EL (cell line): ENCODE results near the gene DLL4.
"Not testable (repeated sequence)": the region's sequence is repeated elsewhere in the genome, so short reads cannot be mapped to it uniquely, and the experiment has no call there.

ENCODE experiments used
- DNase-seq: peaks from one replicate; pipeline ENCODE4 v3.0.0-alpha.2; 2016

DLL4 gene

DNA sequence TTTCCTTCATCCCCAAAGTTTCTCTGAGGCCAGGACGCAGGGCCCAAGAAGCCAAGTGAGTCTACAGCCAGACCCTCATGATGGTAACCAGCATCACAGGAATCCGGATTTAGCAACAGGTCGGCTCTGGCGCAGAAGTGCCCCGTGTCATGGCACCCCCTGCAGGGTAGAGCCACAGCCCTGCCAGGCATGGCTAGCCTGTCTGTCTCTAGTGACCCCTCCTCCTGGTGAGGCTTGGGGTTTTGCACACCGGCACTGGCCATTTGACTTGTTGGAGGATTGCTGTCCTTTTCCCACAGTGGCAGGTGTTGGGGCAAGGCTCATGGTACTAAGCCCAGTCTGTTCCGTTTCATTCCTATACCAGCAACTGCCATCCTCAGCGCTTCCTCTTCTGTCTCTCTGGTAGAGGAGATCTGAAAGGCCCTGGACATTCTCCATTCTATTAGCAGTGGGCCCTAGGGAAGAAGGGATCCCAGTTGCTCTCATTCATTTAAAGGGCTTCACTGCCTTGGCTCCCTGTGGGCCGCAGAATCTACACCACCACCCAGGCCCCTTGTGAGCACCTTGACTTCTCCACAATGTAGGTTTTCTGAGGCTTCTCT lies 14.7 kb downstream of the DLL4 start:
- DNase-seq, result no peak

DNA sequence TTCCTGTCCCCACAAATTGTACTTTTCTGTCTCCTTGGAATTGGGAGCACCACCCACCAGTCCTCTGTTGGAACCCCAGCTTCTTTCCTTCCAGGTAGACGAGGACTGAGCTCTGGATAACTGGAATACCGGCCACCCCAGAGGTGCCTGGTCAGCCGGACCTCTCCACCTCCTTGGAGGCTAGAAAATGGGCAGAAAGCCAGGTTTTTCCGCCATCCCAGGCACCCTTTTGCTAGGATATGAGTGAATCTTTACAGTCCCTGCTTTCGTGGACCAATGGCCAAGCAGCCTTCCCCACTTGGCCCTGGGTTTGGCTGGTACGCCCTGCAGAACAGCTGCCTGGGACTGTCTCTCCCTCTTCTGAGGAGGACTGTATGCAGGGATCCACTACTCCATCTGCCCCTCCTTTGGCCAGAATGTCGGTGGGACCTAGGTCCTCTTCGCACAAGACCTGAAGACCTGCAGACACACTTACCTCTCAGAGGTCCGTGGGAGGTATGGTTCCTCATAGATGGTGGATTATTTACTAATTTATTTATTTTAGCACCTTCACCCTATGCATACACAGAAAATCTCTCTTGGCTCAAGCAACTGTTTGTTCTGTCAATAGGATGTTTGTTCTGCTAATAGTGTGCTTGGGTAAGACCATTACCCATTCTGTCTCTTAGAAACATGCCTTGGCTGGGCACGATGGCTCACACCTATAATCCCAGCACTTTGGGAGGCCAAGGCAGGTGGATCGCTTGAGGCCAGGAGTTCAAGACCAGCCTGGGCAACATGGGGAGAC lies 15.6 kb downstream of the DLL4 start:
- DNase-seq, result no peak

DNA sequence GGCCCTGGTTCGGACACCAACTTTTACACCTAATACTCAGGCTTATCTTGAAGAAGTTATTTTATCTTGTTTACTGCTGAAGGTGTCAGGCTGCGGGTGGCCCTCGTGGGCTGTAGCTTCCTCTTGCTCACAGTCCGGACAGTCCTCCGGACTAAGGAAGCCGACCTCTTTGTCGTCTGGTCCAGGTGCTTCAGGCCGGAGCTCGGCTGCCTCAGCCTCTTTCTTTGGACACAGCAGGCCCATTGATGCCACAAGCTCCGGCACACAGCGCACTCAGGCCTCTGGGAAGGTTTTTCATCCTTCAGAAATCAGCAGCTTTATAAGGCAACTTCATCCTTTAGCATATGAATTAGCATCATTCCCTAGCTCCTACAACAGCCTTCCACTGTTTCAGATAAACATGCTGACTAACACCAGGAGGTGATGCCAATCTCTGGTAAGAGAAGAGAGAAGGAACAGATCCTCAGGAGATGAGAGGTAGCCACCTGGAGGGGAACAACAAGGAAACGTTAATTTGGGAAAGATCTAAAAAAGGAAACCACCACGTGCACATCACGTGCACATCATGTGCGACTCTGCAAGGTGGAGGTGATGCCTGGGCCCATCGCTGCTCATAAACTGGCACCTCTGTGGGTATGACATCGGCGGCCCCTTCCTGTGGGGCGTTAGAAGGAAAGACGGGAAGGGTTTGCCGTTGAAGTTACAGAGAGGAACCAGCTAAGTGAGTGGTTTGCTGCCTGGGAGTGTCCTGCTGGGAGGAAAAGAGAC lies 19.8 kb downstream of the DLL4 start:
- DNase-seq, result no peak

DNA sequence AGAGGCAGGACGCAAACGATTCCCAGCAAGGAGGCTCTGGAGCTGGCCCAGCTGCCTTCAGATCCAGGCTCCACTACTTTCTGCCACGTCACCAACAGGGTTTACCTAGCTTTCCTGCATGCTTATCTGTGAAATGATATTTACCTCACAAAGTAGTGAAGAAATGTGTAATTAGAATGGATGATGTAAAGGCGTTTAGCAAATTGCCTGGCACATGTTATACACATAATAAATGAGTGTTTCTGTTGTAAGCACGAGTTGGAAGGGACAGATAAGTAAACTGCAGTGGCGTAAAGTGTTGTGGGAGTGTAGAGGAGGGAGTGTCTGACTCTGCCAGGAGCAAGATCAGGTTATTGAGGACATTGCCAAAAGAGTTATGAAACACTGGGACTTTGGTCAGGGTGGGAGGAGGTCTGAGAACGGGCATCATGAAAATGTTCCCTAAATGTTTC lies 20.6 kb downstream of the DLL4 start:
- DNase-seq, result no peak

DNA sequence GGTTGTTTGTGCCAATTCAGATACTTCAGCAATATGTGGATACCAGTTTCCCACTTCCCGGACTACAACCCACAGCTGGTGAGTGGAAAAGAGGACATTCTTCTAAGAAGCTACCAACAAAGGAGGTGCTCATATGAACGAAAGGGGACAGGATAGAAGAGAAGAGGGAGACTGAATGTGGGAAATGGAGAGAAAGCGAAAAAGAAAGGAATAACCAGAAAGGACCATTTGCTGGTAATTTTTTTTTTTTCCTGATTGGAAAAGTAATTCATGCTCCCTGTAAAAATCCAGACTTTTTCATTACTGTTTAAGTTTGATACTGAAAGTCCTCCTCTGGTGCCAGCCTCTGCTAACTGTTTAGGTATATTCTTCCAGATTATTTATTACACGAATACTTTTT lies 22.6 kb downstream of the DLL4 start:
- no peak for DNase-seq

DNA sequence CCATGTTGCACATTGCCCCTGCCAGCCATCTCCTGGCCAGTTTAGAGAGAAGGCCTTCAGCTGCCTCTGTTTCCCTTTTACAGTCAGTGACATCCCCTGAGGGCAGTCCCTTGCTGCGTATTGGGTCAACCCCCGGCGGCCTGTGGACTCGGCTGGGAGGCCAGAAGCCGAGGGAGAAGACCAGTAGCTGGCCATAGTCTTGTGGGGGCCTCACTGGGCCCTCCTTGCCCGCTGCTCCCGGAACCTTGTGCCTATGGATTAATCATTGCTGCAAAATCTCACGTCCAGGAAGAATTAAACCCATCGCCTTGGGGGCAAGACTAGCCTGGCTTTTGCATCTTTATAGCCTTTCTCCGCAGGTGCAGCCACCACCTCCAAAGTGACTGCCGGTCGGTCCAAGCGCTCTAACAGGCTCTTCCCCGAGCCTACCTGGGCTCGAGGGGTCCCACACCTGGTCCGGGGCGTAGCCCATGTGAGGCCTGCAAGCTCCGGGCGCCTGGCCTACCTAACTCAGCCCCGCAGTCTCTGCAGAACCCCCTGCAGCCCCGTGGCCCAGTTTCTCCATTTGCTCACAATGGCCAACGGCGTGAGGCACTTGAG lies 23.3 kb downstream of the DLL4 start:
- DNase-seq, result no peak

- peak; percentile 98 for DNase-seq
These were observed 24.0 kb downstream of the DLL4 start, which contains the start of gene CHAC1 for GRCh38 chr15:40952901-40953712. CHAC1 (plus strand) TSS chr15:40953471; CDS start chr15:40953584, 113 bp downstream.

DNA sequence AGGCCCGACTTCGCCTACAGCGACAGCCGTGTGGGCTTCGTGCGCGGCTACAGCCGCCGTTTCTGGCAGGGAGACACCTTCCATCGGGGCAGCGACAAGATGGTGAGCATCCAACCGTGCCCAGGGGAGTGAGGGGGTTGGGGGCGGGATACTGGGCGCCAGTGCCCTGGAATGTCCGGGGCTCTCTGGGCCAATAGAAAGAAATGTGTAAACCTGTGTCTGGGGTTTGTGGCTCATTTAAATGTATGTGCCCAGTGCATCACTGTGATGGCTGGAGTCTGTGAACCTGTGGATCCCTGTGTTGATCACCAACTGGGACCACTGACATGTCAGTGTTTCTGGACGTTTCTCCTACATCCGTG lies 24.6 kb downstream of the DLL4 start:
- DNase-seq, result no peak

- DNase-seq, result not testable (repeated sequence)
These were observed 25.2 kb downstream of the DLL4 start for GRCh38 chr15:40954158-40954848.

DNA sequence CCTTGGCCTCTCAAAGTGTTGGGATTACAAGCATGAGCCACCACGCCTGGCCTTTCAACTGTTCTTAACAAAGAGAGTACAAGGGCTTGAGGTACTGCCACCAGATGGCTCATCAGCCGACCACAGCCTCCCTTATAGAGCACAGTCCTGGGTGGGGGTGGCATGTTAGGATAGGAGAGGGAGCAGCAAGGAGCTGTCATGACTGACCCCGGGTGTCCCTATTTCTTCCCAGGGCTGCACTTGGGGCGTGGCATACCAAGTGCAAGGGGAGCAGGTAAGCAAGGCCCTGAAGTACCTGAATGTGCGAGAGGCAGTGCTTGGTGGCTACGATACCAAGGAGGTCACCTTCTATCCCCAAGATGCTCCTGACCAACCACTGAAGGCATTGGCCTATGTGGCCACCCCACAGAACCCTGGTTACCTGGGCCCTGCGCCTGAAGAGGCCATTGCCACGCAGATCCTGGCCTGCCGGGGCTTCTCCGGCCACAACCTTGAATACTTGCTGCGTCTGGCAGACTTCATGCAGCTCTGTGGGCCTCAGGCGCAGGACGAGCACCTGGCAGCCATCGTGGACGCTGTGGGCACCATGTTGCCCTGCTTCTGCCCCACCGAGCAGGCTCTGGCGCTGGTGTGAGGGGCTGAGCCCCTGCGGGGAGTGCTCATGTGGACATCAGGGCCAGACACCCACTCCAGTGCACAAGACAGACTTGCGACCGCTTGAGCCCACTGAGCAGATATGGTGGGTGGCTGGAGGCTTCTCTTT lies 26.2 kb downstream of the DLL4 start:
- no peak for DNase-seq

DNA sequence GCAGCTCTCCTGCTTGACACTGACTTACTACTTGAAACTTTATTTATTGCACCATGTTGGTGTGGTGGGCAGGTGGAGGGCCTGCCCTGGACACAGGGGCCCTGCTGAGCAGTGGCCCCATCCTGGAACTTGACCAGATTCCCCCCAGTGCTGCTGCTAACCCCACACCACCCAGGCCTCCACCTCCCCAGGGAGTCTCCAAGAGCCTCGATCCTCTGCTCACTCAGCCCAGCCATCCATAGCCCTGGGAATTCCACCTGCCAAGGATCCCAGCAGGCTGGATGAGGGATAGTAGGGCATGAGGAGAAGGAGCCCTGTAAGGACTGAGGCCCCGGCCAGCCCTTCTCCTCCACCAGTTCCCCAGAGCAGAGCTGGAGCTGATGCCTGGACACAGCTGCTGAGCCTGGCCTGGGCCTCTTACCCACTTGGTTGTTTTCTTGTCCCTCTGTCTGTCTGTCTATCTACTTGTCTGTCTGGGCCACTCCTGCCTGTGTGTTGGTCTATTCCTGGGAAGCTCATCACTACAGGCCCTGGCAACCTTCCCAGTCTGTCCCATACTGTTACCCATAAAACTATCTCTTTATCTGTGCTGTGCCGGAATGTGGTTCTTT lies 26.9 kb downstream of the DLL4 start:
- peak; percentile 48 for DNase-seq

DNA sequence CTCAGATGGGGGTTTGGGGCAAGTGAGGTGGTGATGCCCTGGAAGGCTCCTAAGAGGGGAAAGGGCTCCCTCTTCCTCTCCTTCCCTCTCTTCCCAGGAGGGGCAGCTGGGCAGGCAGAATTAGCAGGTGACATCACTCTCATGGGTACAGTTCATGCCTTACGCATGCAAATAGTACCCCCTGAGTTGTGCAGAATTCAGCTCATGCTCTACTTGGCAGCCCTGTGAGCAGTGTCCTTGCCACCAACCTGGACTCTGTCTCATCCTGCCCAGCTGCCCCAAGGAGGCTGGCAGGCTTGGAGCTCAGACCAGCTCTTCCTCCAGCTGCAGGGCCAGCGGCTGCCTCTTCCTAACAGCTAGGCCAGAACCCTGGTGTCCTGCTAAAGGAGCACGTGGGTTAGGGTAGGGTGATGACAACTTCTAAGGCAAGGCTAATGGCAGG lies 27.4 kb downstream of the DLL4 start:
- no peak for DNase-seq

DNA sequence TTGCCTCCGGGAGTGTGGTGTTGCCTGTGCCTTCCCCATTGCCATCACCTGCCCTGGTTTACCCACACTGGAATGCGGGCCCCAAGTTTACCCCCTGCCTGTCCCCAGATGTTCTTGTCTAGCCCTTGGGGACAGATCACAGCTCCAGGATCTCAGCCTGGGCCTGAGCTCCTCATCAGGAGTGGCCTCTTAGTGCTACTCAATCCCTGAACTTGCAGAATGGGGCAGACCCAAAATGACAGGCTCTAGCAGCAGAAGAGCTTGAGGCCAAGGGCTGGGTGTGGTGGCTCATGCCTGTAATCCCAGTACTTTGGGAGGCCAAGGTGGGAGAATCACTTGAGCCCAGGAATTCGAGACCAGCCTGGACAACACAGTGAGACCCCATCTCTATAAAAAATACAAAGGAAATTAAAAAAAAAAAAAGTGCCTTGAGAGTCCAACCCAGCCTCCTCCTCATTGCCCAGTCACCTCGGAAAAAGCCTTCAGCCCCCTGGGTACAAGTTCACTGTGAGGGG lies 28.0 kb downstream of the DLL4 start:
- DNase-seq, result no peak

- DNase-seq, result peak; percentile 35
These were observed 28.5 kb downstream of the DLL4 start for GRCh38 chr15:40957581-40958051.

DNA sequence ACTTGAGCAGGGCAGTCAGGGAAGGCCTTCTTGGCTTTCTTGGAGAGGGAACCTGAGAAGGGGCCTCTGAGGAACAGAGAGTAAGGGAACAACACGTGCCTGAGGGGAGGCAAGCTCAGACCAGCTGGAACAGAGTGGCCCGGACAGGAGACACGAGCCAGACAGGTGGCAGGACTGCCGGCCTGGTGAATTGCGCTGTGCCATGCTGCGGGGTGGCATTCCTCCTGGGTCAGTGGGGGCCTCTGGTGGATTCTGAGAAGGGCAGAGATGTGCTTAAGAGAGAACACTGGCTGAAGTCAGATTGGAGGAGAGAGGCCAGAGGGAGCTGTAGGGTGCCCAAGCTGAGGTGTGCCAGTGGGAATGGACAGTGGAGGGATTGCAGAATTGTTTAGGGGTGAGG lies 29.0 kb downstream of the DLL4 start:
- no peak for DNase-seq

DNA sequence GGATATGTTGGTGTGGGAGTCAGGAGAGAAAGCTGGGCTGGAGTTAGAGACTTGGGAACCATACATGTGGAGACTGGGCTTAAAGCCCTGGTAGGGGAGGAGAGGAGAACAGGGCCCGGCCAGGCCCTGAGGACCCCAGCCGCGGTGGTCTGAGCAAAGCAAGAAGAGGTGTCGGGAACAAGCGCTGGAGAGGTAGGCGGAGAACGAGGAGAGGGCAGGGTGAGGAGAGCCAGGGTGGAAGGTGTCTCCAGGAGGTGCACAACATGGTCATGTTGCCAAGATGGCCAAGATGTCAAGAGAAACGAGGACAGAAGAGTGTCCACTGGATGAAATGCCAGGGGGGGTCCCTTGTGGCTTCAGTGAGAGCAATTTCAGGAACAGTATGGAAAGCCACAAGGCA lies 29.6 kb downstream of the DLL4 start:
- DNase-seq, result no peak

DNA sequence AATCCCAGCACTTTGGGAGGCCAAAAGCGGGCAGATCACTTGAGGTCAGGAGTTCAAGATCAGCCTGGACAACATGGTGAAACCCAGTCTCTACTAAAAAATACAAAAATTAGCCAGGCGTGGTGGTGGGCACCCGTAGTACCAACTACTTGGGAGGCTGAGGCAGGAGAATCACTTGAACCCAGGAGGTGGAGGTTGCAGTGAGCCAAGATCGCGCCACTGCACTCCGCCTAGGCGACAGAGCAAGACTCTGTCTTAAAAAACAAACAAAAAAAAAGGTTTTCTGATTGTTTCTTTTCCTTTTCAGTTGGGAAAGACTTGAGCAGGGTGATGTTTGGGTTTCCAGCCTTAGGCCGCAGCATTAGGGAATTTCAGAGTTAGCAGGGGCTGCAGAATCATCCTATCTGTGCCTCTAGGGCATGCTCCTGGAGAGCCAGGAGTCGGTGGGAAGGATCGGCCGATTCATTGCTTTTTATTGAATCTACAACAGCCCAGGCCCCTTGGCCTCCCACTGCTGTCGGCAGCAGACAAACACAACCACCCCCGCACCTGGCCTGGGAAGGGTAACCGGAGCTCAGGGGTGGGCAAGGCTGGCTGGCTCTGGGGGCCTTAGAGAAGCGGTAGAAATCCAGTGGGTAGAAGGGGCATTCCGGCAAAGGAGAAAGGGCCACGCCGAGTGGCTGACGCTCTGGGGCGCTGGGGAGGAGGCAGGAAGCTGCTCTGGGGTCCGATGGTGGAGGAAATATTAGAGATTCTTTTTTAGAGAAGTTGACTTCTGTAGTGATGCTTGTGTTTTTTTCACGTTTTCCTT lies 30.4 kb downstream of the DLL4 start:
- no peak for DNase-seq

GRCh38 chr15:40960151-40960885 lies 31.2 kb downstream of the DLL4 start:
- DNase-seq, result no peak

- DNase-seq, result no peak
These were observed 31.8 kb downstream of the DLL4 start for GRCh38 chr15:40960925-40961324.
